CD4-positive, alpha-beta T cell treated with Interleukin-4 for 1 hour (primary cell): ENCODE data around the gene BSPRY.
A peak's percentile ranks its signal among the peaks of the same experiment; 100 is the strongest.
"Not testable (repeated sequence)": the region's sequence is repeated elsewhere in the genome, so short reads cannot be mapped to it uniquely, and the experiment has no call there.

Experiments used
- DNase-seq, 2 donors: peaks; one replicate each; pipeline ENCODE4 v3.0.0-alpha.2; 2020 to 2022

The BSPRY gene

GRCh38 chr9:113373256-113373655 lies 23.9 kb downstream of the BSPRY start:
- DNase-seq = no peak

GRCh38 chr9:113373676-113374392 lies 24.5 kb downstream of the BSPRY start:
- no peak for DNase-seq

- DNase-seq = no peak
These were observed 26.0 kb downstream of the BSPRY start for GRCh38 chr9:113375057-113376023.

- DNase-seq = peak; percentile 80 to 87
These were observed 27.6 kb downstream of the BSPRY start, which contains the start of gene HDHD3 for GRCh38 chr9:113376634-113377567. TSS of gene HDHD3 (minus strand) at chr9:113376986. CDS start at chr9:113374354, 2,632 bp downstream.

GRCh38 chr9:113379094-113379828 lies 29.9 kb downstream of the BSPRY start:
- not testable (repeated sequence) for DNase-seq

GRCh38 chr9:113379829-113380210 lies 30.5 kb downstream of the BSPRY start:
- not testable (repeated sequence) for DNase-seq

- no peak for DNase-seq
These were observed 31.6 kb downstream of the BSPRY start for GRCh38 chr9:113380869-113381378.

GRCh38 chr9:113381441-113381840 lies 32.1 kb downstream of the BSPRY start:
- not testable (repeated sequence) for DNase-seq

- no peak for DNase-seq
These were observed 32.6 kb downstream of the BSPRY start for GRCh38 chr9:113381909-113382411.

GRCh38 chr9:113386571-113387393 lies 37.4 kb downstream of the BSPRY start:
- no peak for DNase-seq

GRCh38 chr9:113387560-113388230 lies 38.4 kb downstream of the BSPRY start:
- no peak for DNase-seq

- no peak for DNase-seq
These were observed 39.5 kb downstream of the BSPRY start for GRCh38 chr9:113388833-113389232.

GRCh38 chr9:113389451-113389850 lies 40.1 kb downstream of the BSPRY start:
- DNase-seq = no peak

- DNase-seq = no peak
These were observed 41.0 kb downstream of the BSPRY start for GRCh38 chr9:113390192-113390960.

GRCh38 chr9:113391917-113392316 lies 42.6 kb downstream of the BSPRY start:
- DNase-seq = no peak

- no peak for DNase-seq
These were observed 43.9 kb downstream of the BSPRY start for GRCh38 chr9:113393281-113393680.

GRCh38 chr9:113395000-113395861 lies 45.9 kb downstream of the BSPRY start:
- DNase-seq = no peak

GRCh38 chr9:113397203-113397631 lies 47.9 kb downstream of the BSPRY start:
- DNase-seq = no peak
